ENCODE results near the gene JSRP1. TPM values are rescaled to one million over a fixed set of nuclear protein-coding genes. Genes with fewer than 3 reads are reported as not detected.

Gene JSRP1
- total and polyA plus RNA-seq, 2 donors from 2014 or later, result 0.37 to 5.0 TPM

DNA sequence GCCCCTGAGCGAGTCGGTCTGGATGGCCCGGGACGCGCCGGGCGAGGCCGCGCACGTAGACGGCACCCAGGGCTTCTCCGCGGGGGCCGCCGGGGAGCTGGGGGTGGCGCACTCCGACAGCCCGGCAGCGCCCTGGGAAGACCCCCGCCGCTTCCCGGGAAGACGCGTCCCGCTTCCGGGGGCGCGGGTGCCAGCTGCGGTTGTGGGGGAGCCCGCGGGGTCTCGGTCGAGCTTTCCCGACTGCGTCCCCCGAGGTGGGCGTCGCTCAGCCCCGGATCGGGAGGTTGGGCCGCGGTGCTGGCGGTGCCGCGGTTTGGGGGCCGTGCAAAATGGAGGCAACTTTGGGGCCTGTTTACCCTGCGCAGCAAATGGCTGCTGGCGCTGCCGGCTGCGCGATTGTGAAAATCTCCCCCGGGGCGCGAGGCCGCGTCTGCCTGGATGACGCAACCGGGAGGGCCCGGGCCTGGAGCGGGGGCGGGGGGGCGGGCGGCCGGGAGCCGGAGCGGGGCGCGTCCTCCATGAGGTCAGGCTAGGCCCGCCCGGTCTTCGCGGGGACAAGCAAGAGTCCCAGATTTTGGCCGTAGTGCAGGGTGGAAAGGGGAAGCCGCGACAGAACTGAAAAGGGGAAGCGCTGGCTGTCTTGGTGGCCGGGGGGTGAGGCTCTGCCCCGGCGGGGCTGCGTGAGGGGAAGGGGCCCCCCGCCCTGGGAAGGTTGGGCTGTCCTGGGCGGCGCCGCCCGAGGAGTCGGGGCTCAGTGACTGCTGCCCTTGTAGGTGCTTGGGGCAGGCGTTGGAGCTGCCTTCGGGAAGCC is 14.4 kb upstream of the JSRP1 start:
- H3K27me3 ChIP-seq (ENCODE audit: control insufficient read depth, insufficient read depth, low read length), result no peaks in the 10 kb centered on the region
- intact Hi-C loops (cut with DNase I), result no loop called here
- peaks cover 0 to 24% (median 4%) of the 10 kb centered on the region in 3 donors for H3K4me1 ChIP-seq (ENCODE audit: control insufficient read depth in 2 of 3, insufficient read depth in 2 of 3, low read depth in 1 of 3, low read length in 3 of 3)
- H3K36me3 ChIP-seq (ENCODE audit: control insufficient read depth in 2 of 3, insufficient read depth in 3 of 3, low read length in 3 of 3), result peaks cover 0 to 14% (median 0%) of the 10 kb centered on the region in 3 donors
- H3K9ac ChIP-seq (ENCODE audit: low read length in 3 of 3), result peak overlapping the region; percentile 18 to 93 (median 52)
- peak overlapping the region; percentile 78 to 90 (median 85) for H3K4me3 ChIP-seq (ENCODE audit: low read length in 3 of 3)
- TF ChIP-seq, protein P1, sequence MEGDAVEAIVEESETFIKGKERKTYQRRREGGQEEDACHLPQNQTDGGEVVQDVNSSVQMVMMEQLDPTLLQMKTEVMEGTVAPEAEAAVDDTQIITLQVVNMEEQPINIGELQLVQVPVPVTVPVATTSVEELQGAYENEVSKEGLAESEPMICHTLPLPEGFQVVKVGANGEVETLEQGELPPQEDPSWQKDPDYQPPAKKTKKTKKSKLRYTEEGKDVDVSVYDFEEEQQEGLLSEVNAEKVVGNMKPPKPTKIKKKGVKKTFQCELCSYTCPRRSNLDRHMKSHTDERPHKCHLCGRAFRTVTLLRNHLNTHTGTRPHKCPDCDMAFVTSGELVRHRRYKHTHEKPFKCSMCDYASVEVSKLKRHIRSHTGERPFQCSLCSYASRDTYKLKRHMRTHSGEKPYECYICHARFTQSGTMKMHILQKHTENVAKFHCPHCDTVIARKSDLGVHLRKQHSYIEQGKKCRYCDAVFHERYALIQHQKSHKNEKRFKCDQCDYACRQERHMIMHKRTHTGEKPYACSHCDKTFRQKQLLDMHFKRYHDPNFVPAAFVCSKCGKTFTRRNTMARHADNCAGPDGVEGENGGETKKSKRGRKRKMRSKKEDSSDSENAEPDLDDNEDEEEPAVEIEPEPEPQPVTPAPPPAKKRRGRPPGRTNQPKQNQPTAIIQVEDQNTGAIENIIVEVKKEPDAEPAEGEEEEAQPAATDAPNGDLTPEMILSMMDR (IDR thresholded peaks at IDR 0.05; ENCODE audit: borderline replicate concordance, extremely low read depth, insufficient read depth), result no peak
- peak; percentile 68 to 97 (median 87) for DNase-seq
- no peaks in the 10 kb centered on the region for H3K9me3 ChIP-seq (ENCODE audit: control insufficient read depth in 2 of 3, insufficient read depth in 1 of 3, low read length in 3 of 3)
- H3K27ac ChIP-seq (ENCODE audit: low read depth in 2 of 2, low read length in 2 of 2), result peak overlapping the region; percentile 98
- FAIRE-seq, result no peak

DNA sequence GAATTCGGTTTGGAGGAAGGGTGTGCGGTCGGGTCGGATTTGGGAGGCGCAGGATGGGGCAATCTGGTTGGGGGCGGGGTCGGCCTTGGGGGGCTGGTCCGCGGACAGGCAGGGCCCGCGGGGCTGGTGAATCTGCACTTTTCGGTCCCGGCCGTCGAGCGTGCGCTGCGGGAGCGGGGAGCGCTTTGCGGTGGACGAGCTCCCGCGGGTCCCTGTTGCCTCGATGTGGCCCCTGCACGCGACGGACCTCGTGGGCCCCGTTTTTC is 13.9 kb upstream of the JSRP1 start:
- no peak for FAIRE-seq
- peak overlapping the region; percentile 98 for H3K27ac ChIP-seq (ENCODE audit: low read depth in 2 of 2, low read length in 2 of 2)
- peaks cover 0 to 14% (median 0%) of the 10 kb centered on the region in 3 donors for H3K36me3 ChIP-seq (ENCODE audit: control insufficient read depth in 2 of 3, insufficient read depth in 3 of 3, low read length in 3 of 3)
- intact Hi-C loops (cut with DNase I), result no loop called here
- H3K27me3 ChIP-seq (ENCODE audit: control insufficient read depth, insufficient read depth, low read length), result no peaks in the 10 kb centered on the region
- peak overlapping the region; percentile 78 to 90 (median 85) for H3K4me3 ChIP-seq (ENCODE audit: low read length in 3 of 3)
- peak overlapping the region; percentile 42 to 93 (median 45) for H3K9ac ChIP-seq (ENCODE audit: low read length in 3 of 3)
- H3K9me3 ChIP-seq (ENCODE audit: control insufficient read depth in 2 of 3, insufficient read depth in 1 of 3, low read length in 3 of 3), result no peaks in the 10 kb centered on the region
- DNase-seq, result peak in 1 of 5 donors; percentile 90
- TF ChIP-seq, protein P1 (IDR thresholded peaks at IDR 0.05; ENCODE audit: borderline replicate concordance, extremely low read depth, insufficient read depth), result no peak
- peaks cover 0 to 24% (median 4%) of the 10 kb centered on the region in 3 donors for H3K4me1 ChIP-seq (ENCODE audit: control insufficient read depth in 2 of 3, insufficient read depth in 2 of 3, low read depth in 1 of 3, low read length in 3 of 3)

DNA sequence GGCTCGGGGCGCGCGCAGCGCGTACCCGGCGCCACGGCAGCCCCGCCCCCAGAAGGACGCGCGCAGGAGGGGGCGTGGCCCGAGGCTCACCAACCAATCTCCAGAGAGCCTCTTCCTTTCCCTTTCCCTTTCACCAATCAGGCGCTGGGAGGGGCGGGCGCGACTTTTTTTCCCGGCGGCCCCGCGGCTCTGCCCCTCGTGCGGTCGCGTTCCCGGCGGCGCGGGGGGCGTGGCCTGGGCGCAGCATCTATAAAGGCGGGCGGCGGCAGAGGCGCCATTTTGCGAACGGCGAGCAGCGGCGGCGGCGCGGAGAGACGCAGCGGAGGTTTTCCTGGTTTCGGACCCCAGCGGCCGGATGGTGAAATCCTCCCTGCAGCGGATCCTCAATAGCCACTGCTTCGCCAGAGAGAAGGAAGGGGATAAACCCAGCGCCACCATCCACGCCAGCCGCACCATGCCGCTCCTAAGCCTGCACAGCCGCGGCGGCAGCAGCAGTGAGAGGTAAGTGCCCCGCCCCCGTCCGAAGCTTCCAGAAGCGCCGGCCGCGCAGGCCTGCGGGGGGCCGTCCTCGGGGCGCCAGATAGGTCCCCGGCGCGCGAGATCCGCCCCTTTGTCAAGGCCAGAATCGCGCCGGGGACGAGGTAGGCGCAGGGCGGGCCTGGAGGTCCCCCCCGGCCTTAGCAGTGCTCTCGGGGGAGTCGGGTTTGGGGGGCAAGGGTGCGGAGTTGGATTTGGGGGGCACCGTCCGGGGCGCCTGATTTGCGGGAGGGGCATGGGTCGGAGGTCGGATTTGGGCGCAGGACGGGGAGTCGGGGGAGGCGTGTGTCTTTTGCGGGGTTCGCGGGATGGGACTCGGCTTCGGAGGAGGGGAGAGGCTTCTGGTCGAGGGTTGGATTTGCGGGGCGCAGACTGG is 13.3 kb upstream of the JSRP1 start:
- FAIRE-seq (no peak), DNase-seq (peak; percentile 97 to 99 (median 99))
- Histone ChIP-seq H3K27me3 (ENCODE audit: control insufficient read depth, insufficient read depth, low read length) (no peaks in the 10 kb centered on the region), H3K9me3 (ENCODE audit: control insufficient read depth in 2 of 3, insufficient read depth in 1 of 3, low read length in 3 of 3) (no peaks in the 10 kb centered on the region), H3K4me3 (ENCODE audit: low read length in 3 of 3) (peak overlapping the region; percentile 78 to 90 (median 85)), H3K4me1 (ENCODE audit: control insufficient read depth in 2 of 3, insufficient read depth in 2 of 3, low read depth in 1 of 3, low read length in 3 of 3) (peaks cover 0 to 24% (median 4%) of the 10 kb centered on the region in 3 donors), H3K9ac (ENCODE audit: low read length in 3 of 3) (peak overlapping the region; percentile 45 to 93 (median 76)), H3K36me3 (ENCODE audit: control insufficient read depth in 2 of 3, insufficient read depth in 3 of 3, low read length in 3 of 3) (peaks cover 0 to 14% (median 0%) of the 10 kb centered on the region in 3 donors), H3K27ac (ENCODE audit: low read depth in 2 of 2, low read length in 2 of 2) (peak overlapping the region; percentile 98)
- TF ChIP-seq, protein P1 (IDR thresholded peaks at IDR 0.05; ENCODE audit: borderline replicate concordance, extremely low read depth, insufficient read depth), result peak; percentile 13
- intact Hi-C loops (cut with DNase I), result no loop called here

All from kidney (tissue), 14 donors.